Measurements from ENCODE around the gene KLK11.

- TF ChIP-seq, protein P1, sequence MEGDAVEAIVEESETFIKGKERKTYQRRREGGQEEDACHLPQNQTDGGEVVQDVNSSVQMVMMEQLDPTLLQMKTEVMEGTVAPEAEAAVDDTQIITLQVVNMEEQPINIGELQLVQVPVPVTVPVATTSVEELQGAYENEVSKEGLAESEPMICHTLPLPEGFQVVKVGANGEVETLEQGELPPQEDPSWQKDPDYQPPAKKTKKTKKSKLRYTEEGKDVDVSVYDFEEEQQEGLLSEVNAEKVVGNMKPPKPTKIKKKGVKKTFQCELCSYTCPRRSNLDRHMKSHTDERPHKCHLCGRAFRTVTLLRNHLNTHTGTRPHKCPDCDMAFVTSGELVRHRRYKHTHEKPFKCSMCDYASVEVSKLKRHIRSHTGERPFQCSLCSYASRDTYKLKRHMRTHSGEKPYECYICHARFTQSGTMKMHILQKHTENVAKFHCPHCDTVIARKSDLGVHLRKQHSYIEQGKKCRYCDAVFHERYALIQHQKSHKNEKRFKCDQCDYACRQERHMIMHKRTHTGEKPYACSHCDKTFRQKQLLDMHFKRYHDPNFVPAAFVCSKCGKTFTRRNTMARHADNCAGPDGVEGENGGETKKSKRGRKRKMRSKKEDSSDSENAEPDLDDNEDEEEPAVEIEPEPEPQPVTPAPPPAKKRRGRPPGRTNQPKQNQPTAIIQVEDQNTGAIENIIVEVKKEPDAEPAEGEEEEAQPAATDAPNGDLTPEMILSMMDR (IDR thresholded peaks at IDR 0.05): no peak
- TF ChIP-seq EZH2 (IDR thresholded peaks at IDR 0.05) (no peak), EZH2phosphoT487 (IDR thresholded peaks at IDR 0.05) (no peak)
These were observed 28.4 kb downstream of the KLK11 start for GRCh38 chr19:50998061-50998460.
